Measurements from ENCODE around the gene DYRK3. TPM values are rescaled to one million over a fixed set of nuclear protein-coding genes. Genes with fewer than 3 reads are reported as not detected.
"Not testable (repeated sequence)": the region's sequence is repeated elsewhere in the genome, so short reads cannot be mapped to it uniquely, and the experiment has no call there.

The DYRK3 gene
- total and polyA plus RNA-seq, 2 of the 8 experiments (the other 6 are each of a cell fraction or from before 2014, with no cell fraction given), result 2.1 to 8.5 TPM

GRCh38 chr1:206612129-206612876, 23.0 kb upstream of the DYRK3 start, which contains the start of gene EIF2D (continued):
- no peak for TF ChIP-seq MAFK (IDR thresholded peaks at IDR 0.05; ENCODE audit: low read depth, low read length)
- TF ChIP-seq TAF1 (IDR thresholded peaks at IDR 0.05; ENCODE audit: low read depth, low read length), result peak; percentile 99

GRCh38 chr1:206626396-206626795, 8.9 kb upstream of the DYRK3 start:
- H4K8ac ChIP-seq (ENCODE audit: extremely low read depth, insufficient read depth, low read length); H3K23ac ChIP-seq (ENCODE audit: insufficient read length); H3K4me1 ChIP-seq (replicated peaks in 1 of 4; ENCODE audit: control insufficient read depth in 3 of 4, insufficient read depth in 4 of 4, low read length in 3 of 4); H3K4me3 ChIP-seq (ENCODE audit: extremely low read depth in 1 of 4, insufficient read depth in 2 of 4, low read depth in 3 of 4, low read length in 4 of 4); H3K9me3 ChIP-seq (ENCODE audit: insufficient read depth in 2 of 2, low read depth in 1 of 2, low read length in 1 of 2); DNase-seq (ENCODE audit: low read depth in 1 of 2, low spot score in 2 of 2); H4K20me1 ChIP-seq (replicated peaks in 1 of 2; ENCODE audit: control insufficient read depth in 1 of 2, insufficient read depth in 2 of 2, low read length in 2 of 2); H2AFZ ChIP-seq (ENCODE audit: low read length); H3K14ac ChIP-seq (ENCODE audit: insufficient read length); H3K4me2 ChIP-seq (ENCODE audit: insufficient read depth in 1 of 2, low read depth in 2 of 2, low read length in 2 of 2); H2AK5ac ChIP-seq (ENCODE audit: low read depth, low read length); H3K27me3 ChIP-seq (replicated peaks in 1 of 4; ENCODE audit: control insufficient read depth in 3 of 4, extremely low read depth in 1 of 4, insufficient read depth in 3 of 4, low read length in 3 of 4); H3K79me2 ChIP-seq (ENCODE audit: control insufficient read depth in 1 of 2, insufficient read depth in 2 of 2, low read length in 2 of 2); FAIRE-seq; H2BK5ac ChIP-seq (ENCODE audit: low read depth, low read length); H3K27ac ChIP-seq (ENCODE audit: low read depth, low read length); H3K79me1 ChIP-seq (ENCODE audit: low read depth, low read length); H2BK12ac ChIP-seq (ENCODE audit: low read depth, low read length); H2BK120ac ChIP-seq (replicated peaks; ENCODE audit: low read depth, low read length); H2BK20ac ChIP-seq (ENCODE audit: low read length); H2BK15ac ChIP-seq (ENCODE audit: low read length); H3K56ac ChIP-seq (replicated peaks; ENCODE audit: insufficient read length, low read depth, low read length); H3K36me3 ChIP-seq (ENCODE audit: control insufficient read depth in 2 of 4, insufficient read depth in 4 of 4, low read length in 3 of 4); H3K18ac ChIP-seq (ENCODE audit: extremely low read depth, low read length); H4K91ac ChIP-seq (replicated peaks; ENCODE audit: insufficient read length, low read length); H4K5ac ChIP-seq (ENCODE audit: insufficient read length, low read depth, low read length); H3K23me2 ChIP-seq (ENCODE audit: low read depth, low read length); H3K9ac ChIP-seq (replicated peaks in 1 of 4; ENCODE audit: extremely low read depth in 1 of 4, low read depth in 3 of 4, low read length in 3 of 4); H3K4ac ChIP-seq (replicated peaks; ENCODE audit: insufficient read length, low read depth, low read length): not testable (repeated sequence)
- CTCF ChIA-PET (ENCODE audit: partially characterized antibody), result interaction anchor here (1.1 to 19.2 kb wide), 4 partner anchors 14 to 356 kb away, joined by 4 to 666 read pairs (median 22); partner anchors contain the start of gene EIF2D
- 93% methylated on average over 2 of the region's 2 CpGs; no CpG with 5 or more reads in 1 of the 2 experiments for WGBS, 2 experiments (ENCODE audit: extremely low coverage in 1 of 2, insufficient coverage in 1 of 2, insufficient read length in 1 of 2, insufficient replicate concordance in 2 of 2, low coverage in 1 of 2, low lambda C conversion rate in 2 of 2, missing lambda C conversion rate in 1 of 2)
- POLR2A ChIA-PET (ENCODE audit: partially characterized antibody), result interaction anchor here (0.7 kb wide), 1 partner anchor 14 kb away, joined by 3 read pairs; the partner anchor contains the start of gene EIF2D

All from H1 (cell line).